Psoas muscle (tissue), 8 donors: ENCODE data around the gene SH3D21. TPM values are rescaled to one million over a fixed set of nuclear protein-coding genes. Genes with fewer than 3 reads are reported as not detected.

Experiments
- ATAC-seq, 4 donors: fragments of 200-7000 bp; cut with Tn5 transposase; one replicate each; pipeline ENCODE4 v1.9.1; 2020; ENCODE audit warnings: moderate library complexity in 3 of 4, mild to moderate bottlenecking in 2 of 4
- DNase-seq, 2 donors: peaks; one replicate each; pipeline ENCODE4 v3.0.0-alpha.2; 2020
- H3K27ac ChIP-seq: fragments of 200-600 bp; one replicate; pipeline ENCODE4 v1.8.0; 2022
- H3K27me3 ChIP-seq, 3 donors: fragments of 200-600 bp in 1 of 3; one replicate each; pipeline versions ENCODE4 v1.6.1 to v1.8.0; 2013 to 2022; ENCODE audit warnings: low read length in 2 of 3, mild to moderate bottlenecking in 2 of 3, moderate library complexity in 1 of 3; ENCODE audit not compliant: insufficient read depth in 3 of 3
- H3K36me3 ChIP-seq, 2 donors: fragments of 200-600 bp in 1 of 2; one replicate each; pipeline versions ENCODE4 v1.6.1 to v1.8.0; 2013 to 2022; ENCODE audit warnings: low read depth in 1 of 2, mild to moderate bottlenecking in 1 of 2, moderate library complexity in 1 of 2; ENCODE audit not compliant: insufficient read depth in 1 of 2
- H3K4me1 ChIP-seq: fragments of 200-600 bp; one replicate; pipeline ENCODE4 v1.8.0; 2022
- H3K4me3 ChIP-seq: fragments of 200-600 bp; one replicate; pipeline ENCODE4 v1.8.0; 2022; ENCODE audit warnings: mild to moderate bottlenecking
- H3K9me3 ChIP-seq: fragments of 200-600 bp; one replicate; pipeline ENCODE4 v1.8.0; 2022
- WGBS, 3 donors: extraction: QIAGEN DNeasy Blood & Tissue Kit; methylation state at CpG; one replicate each; pipeline versions ENCODE4 v1.1.6 to v1.1.7; 2013; 5-methylcytosine and 5-hydroxymethylcytosine counted together
- intact Hi-C, 2 donors: fragments of 100-400 bp; cut with DNase I; formaldehyde crosslinking; loops; one replicate each; pipeline versions ENCODE4 v1.11.0 to v1.14.2; 2022
- polyA plus RNA-seq, 3 donors: library from polyadenylated mRNA; stranded (reverse); fragments of 200-250 nt; gene quantifications; one replicate each; pipeline ENCODE4 v1.2.3, GENCODE V29; 2013
- total RNA-seq, 4 donors: library from RNA; stranded (reverse); fragmentation: NEBNext Ultra II Directional in 2 of 4; extraction: Animal tissue kit (Norgen Biotek cat#: 25700) in 2 of 4; gene quantifications; one replicate each; pipeline versions ENCODE4 v1.2.1 to v1.2.4, GENCODE V29; 2021 to 2023
- TF ChIP-seq, protein P1 (sequence below): fragments of 200-600 bp; IDR thresholded peaks from one replicate; pipeline ENCODE4 v1.8.0; 2022; ENCODE audit warnings: antibody characterized with exemption
- donor health status: healthy with polysubstance abuse.
- donor health status: DM: no; HTN: no; CAD: no; lungs with moderate emphysema.
- donor health status: Bipolar disorder and iron deficiency.
- donor health status: healthy.
- donor health status: DM: yes; HTN: yes; CAD: no.
- donor health status: DM: no; HTN: no; CAD: no.
- donor health status: DM: no; HTN: no; CAD: no.
- donor health status: DM: yes; HTN: yes; CAD: no.

SH3D21 gene
- total and polyA plus RNA-seq, 7 donors = 0.36 to 1.1 (median 0.88) TPM

DNA sequence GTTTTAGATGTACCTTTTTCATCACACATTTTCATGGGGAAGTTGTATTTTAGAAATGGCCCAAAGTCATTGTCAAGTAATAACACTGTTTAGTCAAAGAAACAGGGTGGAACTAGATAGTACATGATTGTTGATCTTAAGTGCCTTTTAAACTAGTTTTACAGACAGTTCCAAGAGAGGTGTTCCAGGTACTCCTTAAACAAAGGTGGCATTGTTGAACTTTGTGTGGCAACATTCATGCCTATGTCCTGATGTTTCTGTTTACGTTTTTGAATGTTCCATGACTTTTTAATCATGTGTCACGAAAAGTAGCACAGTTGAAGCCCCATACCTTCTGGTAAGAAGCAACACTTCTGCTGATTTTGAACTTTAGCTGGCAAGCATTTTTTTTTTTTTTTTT, 9.1 kb upstream of the SH3D21 start:
- TF ChIP-seq, protein P1, sequence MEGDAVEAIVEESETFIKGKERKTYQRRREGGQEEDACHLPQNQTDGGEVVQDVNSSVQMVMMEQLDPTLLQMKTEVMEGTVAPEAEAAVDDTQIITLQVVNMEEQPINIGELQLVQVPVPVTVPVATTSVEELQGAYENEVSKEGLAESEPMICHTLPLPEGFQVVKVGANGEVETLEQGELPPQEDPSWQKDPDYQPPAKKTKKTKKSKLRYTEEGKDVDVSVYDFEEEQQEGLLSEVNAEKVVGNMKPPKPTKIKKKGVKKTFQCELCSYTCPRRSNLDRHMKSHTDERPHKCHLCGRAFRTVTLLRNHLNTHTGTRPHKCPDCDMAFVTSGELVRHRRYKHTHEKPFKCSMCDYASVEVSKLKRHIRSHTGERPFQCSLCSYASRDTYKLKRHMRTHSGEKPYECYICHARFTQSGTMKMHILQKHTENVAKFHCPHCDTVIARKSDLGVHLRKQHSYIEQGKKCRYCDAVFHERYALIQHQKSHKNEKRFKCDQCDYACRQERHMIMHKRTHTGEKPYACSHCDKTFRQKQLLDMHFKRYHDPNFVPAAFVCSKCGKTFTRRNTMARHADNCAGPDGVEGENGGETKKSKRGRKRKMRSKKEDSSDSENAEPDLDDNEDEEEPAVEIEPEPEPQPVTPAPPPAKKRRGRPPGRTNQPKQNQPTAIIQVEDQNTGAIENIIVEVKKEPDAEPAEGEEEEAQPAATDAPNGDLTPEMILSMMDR = no peak
- ATAC-seq (no peak), DNase-seq (no peak)
- intact Hi-C loops = no loop called here
- Histone ChIP-seq H3K36me3 (peaks cover 12 to 98% of the 10 kb centered on the region in 2 donors), H3K4me1 (peaks cover 10% of the 10 kb centered on the region), H3K9me3 (no peaks in the 10 kb centered on the region), H3K4me3 (no peak overlapping the region), H3K27me3 (no peaks in the 10 kb centered on the region), H3K27ac (no peak overlapping the region)
- 86 to 92% (median 87%) methylated on average over 2 of the region's 2 CpGs for WGBS, 3 donors

DNA sequence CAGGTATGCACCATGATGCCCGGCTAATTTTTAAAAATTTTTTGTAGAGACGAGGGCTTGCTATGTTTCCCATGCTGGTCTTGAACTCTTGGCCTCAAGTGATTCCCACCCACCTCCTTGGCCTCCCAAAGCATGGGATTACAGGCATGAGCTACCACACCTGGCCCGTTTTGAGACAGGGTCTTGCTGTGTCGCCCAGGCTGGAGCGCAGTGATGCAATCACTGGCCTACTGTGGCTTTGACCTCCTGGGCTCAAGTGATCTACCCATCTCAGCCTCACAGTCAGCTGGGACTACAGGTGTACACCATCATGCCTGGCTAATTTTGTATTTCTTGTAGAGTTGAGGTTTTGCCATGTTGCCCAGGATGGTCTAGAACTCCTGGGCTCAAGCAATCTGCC, 7.5 kb upstream of the SH3D21 start:
- Histone ChIP-seq H3K27me3 (no peaks in the 10 kb centered on the region), H3K27ac (peak overlapping the region; percentile 76), H3K9me3 (no peaks in the 10 kb centered on the region), H3K4me3 (no peak overlapping the region), H3K36me3 (peaks cover 7 to 99% of the 10 kb centered on the region in 2 donors), H3K4me1 (peaks cover 10% of the 10 kb centered on the region)
- DNase-seq = no peak
- no peak for ATAC-seq
- TF ChIP-seq, protein P1 = no peak
- intact Hi-C loops = no loop called here
- WGBS, 3 donors = 88 to 97% (median 90%) methylated on average over 5 of the region's 5 CpGs

DNA sequence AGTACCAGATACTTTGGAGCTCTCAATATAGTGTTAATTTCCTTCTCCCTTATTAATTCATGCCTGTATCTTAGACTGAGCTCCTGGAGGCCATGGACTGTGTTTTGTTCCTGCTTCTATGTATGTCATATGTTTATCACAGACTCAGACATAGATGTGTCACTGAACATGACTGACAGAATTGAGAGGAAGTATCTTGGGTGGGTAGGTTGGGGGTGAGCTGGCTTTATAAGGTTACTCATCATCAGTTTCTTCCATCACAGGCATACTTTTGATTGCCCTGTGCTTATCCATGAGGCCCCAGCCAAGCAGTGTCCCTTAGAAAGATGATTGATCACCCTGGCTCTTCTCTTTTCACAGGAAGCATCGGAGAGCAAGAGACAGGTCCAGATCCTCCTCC, 5.6 kb upstream of the SH3D21 start:
- peaks cover 7 to 99% of the 10 kb centered on the region in 2 donors for H3K36me3 ChIP-seq
- peak overlapping the region; percentile 76 for H3K27ac ChIP-seq
- WGBS, 3 donors = 73 to 96% (median 91%) methylated on average over 1 of the region's 1 CpG
- H3K4me3 ChIP-seq = no peak overlapping the region
- intact Hi-C loops = loop anchor here in 1 of 2 donors (5.0 kb wide), 1 partner anchor 67 kb away; no protein-coding TSS in a partner anchor
- H3K4me1 ChIP-seq = peaks cover 11% of the 10 kb centered on the region
- no peaks in the 10 kb centered on the region for H3K9me3 ChIP-seq
- no peaks in the 10 kb centered on the region for H3K27me3 ChIP-seq
- no peak for DNase-seq
- peak in 3 of 4 donors; percentile 8 to 35 (median 18) for ATAC-seq
- TF ChIP-seq, protein P1 = no peak

DNA sequence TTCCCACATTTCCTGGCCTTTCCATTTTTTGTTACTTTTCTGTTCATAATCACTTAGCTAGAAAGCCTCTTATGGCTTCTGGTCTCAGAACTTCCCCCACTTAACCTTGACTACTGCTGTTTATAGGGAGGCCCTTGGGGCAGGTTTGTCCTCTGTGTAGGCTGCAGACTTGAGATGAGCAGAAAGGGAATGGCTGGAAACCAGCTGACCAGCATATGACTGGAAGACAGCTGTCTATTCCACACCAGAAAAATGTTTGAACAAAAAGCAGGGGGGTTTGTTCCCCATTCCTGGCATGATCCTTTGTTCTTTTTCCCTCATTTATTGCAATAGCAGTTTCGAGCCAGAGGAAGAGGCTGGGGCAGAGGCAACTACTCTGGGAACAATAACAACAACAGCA, 4.9 kb upstream of the SH3D21 start:
- peak overlapping the region; percentile 76 for H3K27ac ChIP-seq
- intact Hi-C loops = loop anchor here in 1 of 2 donors (5.0 kb wide), 1 partner anchor 66 kb away; no protein-coding TSS in a partner anchor
- DNase-seq (no peak), ATAC-seq (no peak)
- no peak overlapping the region for H3K4me3 ChIP-seq
- H3K4me1 ChIP-seq = peaks cover 17% of the 10 kb centered on the region
- peaks cover 7 to 93% of the 10 kb centered on the region in 2 donors for H3K36me3 ChIP-seq
- H3K9me3 ChIP-seq = no peaks in the 10 kb centered on the region
- TF ChIP-seq, protein P1 = no peak
- 68 to 84% (median 71%) methylated on average over 1 of the region's 1 CpG for WGBS, 3 donors
- no peaks in the 10 kb centered on the region for H3K27me3 ChIP-seq

DNA sequence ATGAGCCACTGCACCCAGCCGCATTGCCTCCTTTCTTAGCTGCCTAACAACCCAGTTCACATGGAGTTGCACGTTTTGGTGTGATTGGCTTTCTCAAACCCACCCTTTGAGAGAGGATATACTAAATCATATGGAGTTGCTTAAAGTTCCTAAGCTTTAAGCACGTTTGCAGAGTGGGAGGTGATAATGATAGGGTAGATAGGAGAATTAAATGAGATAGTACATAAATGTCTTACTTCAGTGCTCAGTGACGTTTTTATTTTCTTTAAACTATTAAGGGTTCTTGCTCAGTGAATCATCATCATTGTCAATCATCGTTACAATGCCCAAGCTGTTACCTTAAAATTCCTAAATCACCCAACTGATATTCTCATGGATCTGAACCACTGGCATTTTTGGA, 2.9 kb upstream of the SH3D21 start:
- Histone ChIP-seq H3K27me3 (no peaks in the 10 kb centered on the region), H3K36me3 (peaks cover 7 to 73% of the 10 kb centered on the region in 2 donors), H3K4me1 (peaks cover 17% of the 10 kb centered on the region), H3K27ac (no peak overlapping the region), H3K9me3 (no peaks in the 10 kb centered on the region), H3K4me3 (no peak overlapping the region)
- DNase-seq (no peak), ATAC-seq (no peak)
- WGBS, 3 donors = 69 to 75% (median 70%) methylated on average over 5 of the region's 5 CpGs
- intact Hi-C loops = loop anchor here in 1 of 2 donors (5.0 kb wide), 1 partner anchor 64 kb away; no protein-coding TSS in a partner anchor
- TF ChIP-seq, protein P1 = no peak
